ENCODE results near the gene ZNF256. TPM values are rescaled to one million over a fixed set of nuclear protein-coding genes. Genes with fewer than 3 reads are reported as not detected.

Gene ZNF256
- total RNA-seq, 4 donors from 2014 or later: 3.1 to 7.9 (median 4.3) TPM

DNA sequence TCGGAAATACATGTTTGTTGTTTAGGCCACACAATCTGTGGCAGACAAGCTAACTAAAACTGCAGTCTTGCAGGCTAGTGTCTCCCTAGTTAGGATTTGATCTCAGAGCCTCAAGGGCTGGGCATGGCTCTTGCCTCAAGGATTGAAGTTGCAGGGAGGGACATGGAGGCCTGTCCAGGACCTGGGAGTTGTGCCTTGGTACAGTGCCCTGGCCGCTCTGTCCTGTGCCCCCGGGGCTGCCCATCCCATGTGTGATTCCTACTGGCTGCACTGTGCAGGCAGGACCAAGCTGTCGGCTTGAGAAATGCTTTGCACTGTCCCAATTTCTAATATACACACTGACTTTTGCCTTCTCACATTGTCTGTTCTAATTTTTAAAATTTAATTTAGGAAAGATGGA lies 7.5 kb upstream of the ZNF256 start:
- TF ChIP-seq CTCF (IDR thresholded peaks at IDR 0.05): no peak
- DNase-seq (ENCODE audit: low spot score) (no peak), ATAC-seq (ENCODE audit: low FRiP score) (no peak)

GRCh38 chr19:57949702-57950101 lies 2.2 kb upstream of the ZNF256 start:
- DNase-seq (ENCODE audit: low spot score) (no peak), ATAC-seq (ENCODE audit: low FRiP score) (no peak)
- TF ChIP-seq CTCF (IDR thresholded peaks at IDR 0.05): no peak

DNA sequence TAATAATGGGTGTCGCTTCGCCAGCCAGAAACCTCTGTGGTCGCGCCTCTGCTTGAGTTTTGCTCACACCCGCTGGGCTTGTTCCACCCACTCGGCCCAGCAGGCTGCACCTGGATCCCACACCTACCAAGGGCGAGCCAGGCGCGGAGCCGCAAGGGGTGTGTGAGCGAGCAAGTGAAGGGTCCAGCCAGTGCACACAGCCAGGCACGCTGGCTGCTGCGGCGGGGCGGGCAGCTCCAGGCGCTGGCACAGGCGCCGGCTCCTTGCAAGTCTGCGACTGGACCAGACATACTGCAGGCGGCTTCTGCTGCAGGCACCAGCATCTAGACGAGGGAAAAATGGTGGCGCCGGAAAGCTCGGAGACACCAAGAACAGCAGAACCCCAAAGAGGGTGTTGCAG lies 1.8 kb upstream of the ZNF256 start:
- DNase-seq (ENCODE audit: low spot score): no peak
- TF ChIP-seq CTCF (IDR thresholded peaks at IDR 0.05): no peak
- no peak for ATAC-seq (ENCODE audit: low FRiP score)

DNA sequence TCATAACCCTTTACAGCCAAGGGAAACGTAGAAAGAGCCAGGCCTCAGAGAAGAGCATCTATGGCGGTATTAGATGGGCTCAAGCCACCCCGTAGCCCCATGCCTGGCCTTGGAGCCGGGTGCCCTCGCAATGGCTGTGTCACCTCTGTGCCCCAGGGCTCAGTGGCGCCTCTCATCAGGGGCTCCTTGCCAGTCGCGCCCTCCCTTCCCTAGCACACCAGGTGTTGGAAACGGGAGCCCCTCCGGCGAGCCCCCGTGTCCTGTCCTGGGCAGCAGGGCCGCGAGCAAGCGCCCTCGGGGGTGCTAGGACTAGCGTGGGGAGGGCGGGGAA lies 453 bp downstream of the ZNF256 start:
- DNase-seq (ENCODE audit: low spot score) (no peak), ATAC-seq (ENCODE audit: low FRiP score) (peak; percentile 3)
- no peak for TF ChIP-seq CTCF (IDR thresholded peaks at IDR 0.05)

DNA sequence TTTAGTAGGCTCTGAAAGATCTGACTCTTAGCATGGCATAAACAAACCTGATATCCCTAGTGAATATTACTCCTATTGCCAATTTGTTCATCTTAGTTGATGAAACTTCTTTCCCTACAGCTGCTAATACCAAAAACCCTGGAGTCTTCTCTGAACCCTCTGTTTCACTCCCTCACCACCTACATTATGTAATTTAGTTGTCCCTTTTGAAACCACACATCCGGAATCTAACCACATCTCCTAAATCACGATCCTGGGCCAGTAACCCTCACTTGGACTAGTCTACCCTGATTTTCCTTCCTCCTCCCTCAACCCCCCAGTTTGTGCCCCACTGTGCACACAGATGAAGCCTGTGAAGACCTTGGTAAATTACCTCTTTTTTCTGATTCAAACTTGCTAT lies 1.2 kb downstream of the ZNF256 start:
- ATAC-seq (ENCODE audit: low FRiP score) (no peak), DNase-seq (ENCODE audit: low spot score) (no peak)
- TF ChIP-seq CTCF (IDR thresholded peaks at IDR 0.05): no peak

DNA sequence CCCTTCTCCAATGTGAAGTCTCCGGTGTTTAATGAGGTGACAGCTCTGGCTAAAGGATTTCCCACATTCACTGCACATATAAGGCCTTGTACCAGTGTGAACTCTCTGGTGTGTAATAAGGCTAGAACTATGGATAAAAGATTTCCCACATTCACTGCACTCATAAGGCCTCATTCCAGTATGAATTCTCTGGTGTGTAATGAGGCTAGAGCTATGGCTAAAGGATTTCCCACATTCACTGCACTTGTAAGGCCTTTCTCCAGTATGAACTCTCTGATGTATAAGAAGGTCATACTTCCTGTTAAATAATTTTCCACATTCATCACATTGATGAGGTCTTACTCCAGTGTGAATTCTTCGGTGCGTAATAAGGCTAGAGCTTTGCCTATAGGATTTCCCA lies 5.9 kb downstream of the ZNF256 start:
- no peak for DNase-seq (ENCODE audit: low spot score)
- no peak for TF ChIP-seq CTCF (IDR thresholded peaks at IDR 0.05)

GRCh38 chr19:57935731-57936130 lies 11.8 kb downstream of the ZNF256 start:
- DNase-seq (ENCODE audit: low spot score) (no peak), ATAC-seq (ENCODE audit: low FRiP score) (no peak)
- TF ChIP-seq CTCF (IDR thresholded peaks at IDR 0.05): no peak

More for the DNA sequence above, 5.9 kb downstream of the ZNF256 start:
- no peak for ATAC-seq (ENCODE audit: low FRiP score)

All from omental fat pad (tissue), 4 donors.